CD4-positive, alpha-beta T cell (primary cell): ENCODE results near the gene NNMT. TPM values are rescaled to one million over a fixed set of nuclear protein-coding genes. Genes with fewer than 3 reads are reported as not detected.

Experiments
- ATAC-seq: fragments of 200-7000 bp; cut with Tn5 transposase; one replicate; pipeline ENCODE4 v1.10.0; 2022; ENCODE audit warnings: mild to moderate bottlenecking; ENCODE audit not compliant: poor library complexity
- CTCF ChIA-PET: fragments of 350-600 bp; sonication (Branson Sonifier 250); formaldehyde crosslinking; loops from one replicate; lab custom pipeline; 2021; ENCODE audit warnings: antibody characterized with exemption, inconsistent platforms; lab: Charles Lee
- POLR2A ChIA-PET: fragments of 350-600 bp; sonication (Branson Sonifier 250); formaldehyde crosslinking; loops from one replicate; lab custom pipeline; 2021; ENCODE audit warnings: antibody characterized with exemption, inconsistent platforms; lab: Charles Lee
- DNase-seq, 14 experiments: peaks; one replicate each; pipeline ENCODE4 v3.0.0-alpha.2; 2013 to 2020; ENCODE audit warnings: mixed read lengths in 2 of 14
- H3K27ac ChIP-seq, 2 donors: one replicate each; pipeline versions ENCODE4 v1.5.1 to v1.7.0; 2013; ENCODE audit warnings: low read length in 2 of 2, low read depth in 1 of 2, mild to moderate bottlenecking in 1 of 2
- H3K27me3 ChIP-seq, 2 experiments: 1 replicate in 1 of 2; 2 replicates in 1 of 2; pipeline versions ENCODE4 v1.6.1 to v1.7.0; 2013; ENCODE audit warnings: low read length in 2 of 2, control low read depth in 1 of 2, mild to moderate bottlenecking in 1 of 2, moderate library complexity in 1 of 2; ENCODE audit not compliant: insufficient read depth in 2 of 2, control insufficient read depth in 1 of 2
- H3K36me3 ChIP-seq: one replicate; pipeline ENCODE4 v1.6.1; 2013; ENCODE audit warnings: low read length, control low read depth; ENCODE audit not compliant: insufficient read depth
- H3K4me1 ChIP-seq: one replicate; pipeline ENCODE4 v1.6.1; 2013; ENCODE audit warnings: low read length, control low read depth; ENCODE audit not compliant: insufficient read depth
- H3K4me3 ChIP-seq: one replicate; pipeline ENCODE4 v1.5.1; 2013; ENCODE audit warnings: mild to moderate bottlenecking, low read length, moderate library complexity
- H3K9me3 ChIP-seq, 2 experiments: 1 replicate in 1 of 2; 2 replicates in 1 of 2; pipeline versions ENCODE4 v1.6.1 to v1.7.0; 2013; ENCODE audit warnings: low read length in 2 of 2, mild to moderate bottlenecking in 2 of 2, control low read depth in 1 of 2, moderate library complexity in 1 of 2; ENCODE audit not compliant: control insufficient read depth in 1 of 2, insufficient read depth in 1 of 2
- H3K27ac Mint-ChIP-seq: one replicate; pipeline ENCODE4 v1.8.0; 2020; ENCODE audit warnings: mixed read lengths
- H3K27me3 Mint-ChIP-seq: one replicate; pipeline ENCODE4 v1.8.0; 2021; ENCODE audit warnings: mixed read lengths
- H3K36me3 Mint-ChIP-seq: one replicate; pipeline ENCODE4 v1.8.0; 2021; ENCODE audit warnings: low read depth, mixed read lengths
- H3K4me1 Mint-ChIP-seq: one replicate; pipeline ENCODE4 v1.8.0; 2021; ENCODE audit warnings: low read depth, mixed read lengths
- H3K4me3 Mint-ChIP-seq: one replicate; pipeline ENCODE4 v1.8.0; 2020; ENCODE audit warnings: mild to moderate bottlenecking, mixed read lengths
- H3K9me3 Mint-ChIP-seq: one replicate; pipeline ENCODE4 v1.8.0; 2020; ENCODE audit warnings: mixed read lengths
- CTCF ChIP-seq: fragments of 200-600 bp; IDR thresholded peaks from one replicate; pipeline ENCODE4 v1.8.0; 2022; ENCODE audit warnings: antibody characterized with exemption, mild to moderate bottlenecking
- intact Hi-C, 2 experiments: fragments of 100-400 bp; cut with DNase I in 1 of 2; cut with micrococcal nuclease in 1 of 2; formaldehyde crosslinking; loops; one replicate each; pipeline versions ENCODE4 v1.15.1 to v1.9.0; 2023 to 2025; cut with DNase I, micrococcal nuclease
- total RNA-seq, 174 experiments: library from RNA in 2 of 174; stranded (reverse) in 2 of 174; gene quantifications; one replicate each; pipeline ENCODE4 v1.2.3 and lab custom pipeline; 2021 to 2026

The NNMT gene
- total RNA-seq, 2 experiments from 2014 or later, result not detected

DNA sequence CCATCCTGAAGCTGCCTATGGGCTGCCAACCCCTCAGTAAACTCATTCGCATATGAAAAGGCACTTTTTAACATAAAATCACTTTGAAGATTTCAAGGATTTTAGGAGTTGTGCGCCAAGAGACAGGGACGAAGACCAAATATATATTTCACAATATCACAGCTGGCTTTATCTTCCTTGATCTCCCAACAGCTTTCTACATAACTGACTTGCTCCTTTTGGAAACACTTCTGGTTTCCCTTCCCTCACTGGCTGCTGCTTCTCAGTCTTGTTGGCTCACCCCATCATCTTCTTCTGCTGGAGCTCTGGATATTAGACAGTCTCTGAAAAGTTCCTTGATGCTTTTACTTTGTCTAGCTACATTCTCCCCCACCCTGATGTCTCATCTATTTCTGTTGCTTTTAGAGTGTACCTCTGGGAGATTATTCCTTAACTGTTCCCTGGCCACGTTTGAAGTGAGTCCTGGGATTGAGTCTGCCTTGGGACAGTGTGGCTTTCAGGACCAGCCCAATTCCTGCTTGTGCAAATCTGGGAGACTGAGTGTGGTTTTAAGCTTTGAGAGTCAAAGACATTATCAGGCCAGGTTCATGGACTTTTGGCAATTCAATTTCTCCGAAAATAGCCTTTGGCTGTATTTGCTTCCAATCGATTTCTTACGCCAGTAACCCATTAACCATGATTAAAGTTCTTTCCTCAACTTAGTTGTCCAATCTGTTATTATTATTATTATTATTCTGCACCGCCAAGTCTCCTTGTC, 30.9 kb upstream of the NNMT start:
- H3K27ac ChIP-seq, result no peak overlapping the region
- no peak overlapping the region for H3K4me3 ChIP-seq
- TF ChIP-seq CTCF, result no peak
- no peak for ATAC-seq
- POLR2A ChIA-PET, result no interaction called here
- CTCF ChIA-PET, result interaction anchor here (0.9 to 9.0 kb wide), 2 partner anchors 229 to 368 kb away, joined by 3 to 83 read pairs; no protein-coding TSS in a partner anchor
- no peak overlapping the region for H3K4me3 Mint-ChIP-seq
- H3K27me3 Mint-ChIP-seq, result peaks cover 25% of the 10 kb centered on the region
- no peak overlapping the region for H3K27ac Mint-ChIP-seq
- no peaks in the 10 kb centered on the region for H3K9me3 Mint-ChIP-seq
- no peaks in the 10 kb centered on the region for H3K36me3 ChIP-seq
- intact Hi-C loops, result no loop called here
- H3K4me1 Mint-ChIP-seq, result no peaks in the 10 kb centered on the region
- no peak for DNase-seq
- H3K27me3 ChIP-seq, result peaks cover 5 to 13% of the 10 kb centered on the region in 2 experiments
- H3K4me1 ChIP-seq, result peaks cover 5% of the 10 kb centered on the region
- H3K36me3 Mint-ChIP-seq, result no peaks in the 10 kb centered on the region
- H3K9me3 ChIP-seq, result no peaks in the 10 kb centered on the region

GRCh38 chr11:114269498-114269897, 26.7 kb upstream of the NNMT start:
- no peaks in the 10 kb centered on the region for H3K36me3 Mint-ChIP-seq
- H3K4me1 Mint-ChIP-seq, result no peaks in the 10 kb centered on the region
- Histone ChIP-seq H3K9me3 (no peaks in the 10 kb centered on the region), H3K36me3 (no peaks in the 10 kb centered on the region), H3K4me3 (no peak overlapping the region), H3K27me3 (peaks cover 14 to 34% of the 10 kb centered on the region in 2 experiments), H3K27ac (no peak overlapping the region), H3K4me1 (no peaks in the 10 kb centered on the region)
- CTCF ChIA-PET, result no interaction called here
- DNase-seq, result no peak
- TF ChIP-seq CTCF, result no peak
- POLR2A ChIA-PET, result no interaction called here
- H3K4me3 Mint-ChIP-seq, result no peak overlapping the region
- peaks cover 59% of the 10 kb centered on the region for H3K27me3 Mint-ChIP-seq
- intact Hi-C loops, result no loop called here
- no peak for ATAC-seq
- no peaks in the 10 kb centered on the region for H3K9me3 Mint-ChIP-seq
- H3K27ac Mint-ChIP-seq, result no peak overlapping the region

GRCh38 chr11:114270531-114271270, 25.5 kb upstream of the NNMT start:
- CTCF ChIA-PET, result no interaction called here
- no peak overlapping the region for H3K4me3 ChIP-seq
- Mint-ChIP-seq H3K4me1 (no peaks in the 10 kb centered on the region), H3K27me3 (peaks cover 71% of the 10 kb centered on the region), H3K9me3 (no peaks in the 10 kb centered on the region), H3K27ac (no peak overlapping the region), H3K4me3 (no peak overlapping the region), H3K36me3 (no peaks in the 10 kb centered on the region)
- TF ChIP-seq CTCF, result no peak
- H3K27ac ChIP-seq, result no peak overlapping the region
- no peaks in the 10 kb centered on the region for H3K36me3 ChIP-seq
- intact Hi-C loops, result no loop called here
- peaks cover 0 to 3% of the 10 kb centered on the region in 2 experiments for H3K9me3 ChIP-seq
- ATAC-seq (no peak), DNase-seq (no peak)
- no peaks in the 10 kb centered on the region for H3K4me1 ChIP-seq
- POLR2A ChIA-PET, result no interaction called here
- H3K27me3 ChIP-seq, result peaks cover 20 to 44% of the 10 kb centered on the region in 2 experiments
